HEK293 (cell line): Measurements from ENCODE around the gene DGUOK.

Experiments
- CTCF ChIA-PET: fragments of 350-600 bp; formaldehyde crosslinking; extraction: SDS; loops from one replicate; lab custom pipeline; 2021; ENCODE audit warnings: antibody characterized with exemption; lab: Yijun Ruan, JAX
- POLR2A ChIA-PET: fragments of 300-600 bp; formaldehyde crosslinking; extraction: SDS; loops from one replicate; lab custom pipeline; 2020; ENCODE audit warnings: antibody characterized with exemption, inconsistent platforms; lab: Yijun Ruan, JAX
- H3K27ac ChIP-seq: fragments of 200-500 bp; sonication (Bioruptor generic); 2 replicates; pipeline ENCODE4 v1.5.1; 2014; ENCODE audit warnings: low read depth, low read length, control low read depth, inconsistent platforms; ENCODE audit errors: extremely low read depth
- H3K36me3 ChIP-seq, 2 experiments: fragments of 200-500 bp in 1 of 2; sonication (Bioruptor generic) in 1 of 2; 1 replicate in 1 of 2; 2 replicates in 1 of 2; pipeline ENCODE4 v1.5.1; 2014 to 2017; ENCODE audit warnings: inconsistent platforms in 2 of 2, low read length in 2 of 2; ENCODE audit not compliant: control insufficient read depth in 2 of 2, insufficient read depth in 1 of 2
- H3K4me1 ChIP-seq: fragments of 200-500 bp; sonication (Bioruptor generic); 2 replicates; pipeline ENCODE4 v1.5.1; 2014; ENCODE audit warnings: mild to moderate bottlenecking, low read length, inconsistent platforms; ENCODE audit not compliant: control insufficient read depth, insufficient read depth
- H3K4me3 ChIP-seq: 2 replicates; pipeline ENCODE4 v1.5.1; 2011; ENCODE audit warnings: low read depth, mild to moderate bottlenecking, control low read depth, low read length, moderate library complexity
- H3K9me3 ChIP-seq: fragments of 200-500 bp; sonication (Bioruptor generic); 2 replicates; pipeline ENCODE4 v1.5.1; 2014; ENCODE audit warnings: low read depth, low read length, inconsistent platforms; ENCODE audit not compliant: control insufficient read depth, insufficient read depth
- EGR2 ChIP-seq: fragments of 450-650 bp; formaldehyde crosslinking; IDR thresholded peaks from 2 replicates; pipeline ENCODE4 v1.5.1; 2016; ENCODE audit warnings: low read depth, missing biosample characterization, missing genetic modification characterization
- KLF1 ChIP-seq: fragments of 450-650 bp; formaldehyde crosslinking; IDR thresholded peaks from 2 replicates; pipeline ENCODE4 v1.5.1; 2016; ENCODE audit warnings: missing biosample characterization, missing genetic modification characterization
- MYNN ChIP-seq: fragments of 450-650 bp; formaldehyde crosslinking; IDR thresholded peaks from 2 replicates; pipeline ENCODE4 v1.5.1; 2016; ENCODE audit warnings: missing biosample characterization, missing genetic modification characterization, borderline replicate concordance
- MZF1 ChIP-seq: fragments of 450-650 bp; formaldehyde crosslinking; IDR thresholded peaks from 2 replicates; pipeline ENCODE4 v1.5.1; 2017; ENCODE audit warnings: missing biosample characterization, missing genetic modification characterization, borderline replicate concordance
- PRDM10 ChIP-seq: fragments of 450-650 bp; formaldehyde crosslinking; IDR thresholded peaks from 2 replicates; pipeline ENCODE4 v1.5.1; 2016; ENCODE audit warnings: missing biosample characterization, missing genetic modification characterization
- RBAK ChIP-seq: fragments of 450-650 bp; formaldehyde crosslinking; IDR thresholded peaks from 2 replicates; pipeline ENCODE4 v1.5.1; 2016; ENCODE audit warnings: missing biosample characterization, missing genetic modification characterization
- WT1 ChIP-seq: fragments of 450-650 bp; formaldehyde crosslinking; IDR thresholded peaks from 2 replicates; pipeline ENCODE4 v1.5.1; 2016; ENCODE audit warnings: missing biosample characterization, missing genetic modification characterization
- YY2 ChIP-seq: fragments of 450-650 bp; formaldehyde crosslinking; IDR thresholded peaks from 2 replicates; pipeline ENCODE4 v1.5.1; 2016; ENCODE audit warnings: missing biosample characterization, missing genetic modification characterization
- ZBTB8A ChIP-seq: fragments of 450-650 bp; formaldehyde crosslinking; IDR thresholded peaks from 2 replicates; pipeline ENCODE4 v1.5.1; 2016; ENCODE audit warnings: missing biosample characterization, missing genetic modification characterization
- ZFHX2 ChIP-seq: fragments of 450-650 bp; formaldehyde crosslinking; conservative IDR thresholded peaks from 2 replicates; pipeline ENCODE4 v1.5.1; 2016; ENCODE audit warnings: missing biosample characterization, missing genetic modification characterization
- ZNF23 ChIP-seq: fragments of 450-650 bp; formaldehyde crosslinking; IDR thresholded peaks from 2 replicates; pipeline ENCODE4 v1.5.1; 2016; ENCODE audit warnings: missing biosample characterization, missing genetic modification characterization, borderline replicate concordance
- ZNF366 ChIP-seq: fragments of 450-650 bp; formaldehyde crosslinking; conservative IDR thresholded peaks from 2 replicates; pipeline ENCODE4 v1.5.1; 2016; ENCODE audit warnings: missing biosample characterization, missing genetic modification characterization
- ZNF585B ChIP-seq: fragments of 450-650 bp; formaldehyde crosslinking; IDR thresholded peaks from 2 replicates; pipeline ENCODE4 v1.5.1; 2016; ENCODE audit warnings: missing biosample characterization, missing genetic modification characterization
- ZNF600 ChIP-seq: fragments of 450-650 bp; formaldehyde crosslinking; IDR thresholded peaks from 2 replicates; pipeline ENCODE4 v1.5.1; 2016; ENCODE audit warnings: missing biosample characterization, missing genetic modification characterization
- ZNF645 ChIP-seq: fragments of 450-650 bp; formaldehyde crosslinking; IDR thresholded peaks from 2 replicates; pipeline ENCODE4; 2016; ENCODE audit warnings: missing biosample characterization, missing genetic modification characterization
- ZNF777 ChIP-seq: fragments of 450-650 bp; formaldehyde crosslinking; IDR thresholded peaks from 2 replicates; pipeline ENCODE4 v1.5.1; 2017; ENCODE audit warnings: missing biosample characterization, missing genetic modification characterization, borderline replicate concordance
- ZSCAN23 ChIP-seq: fragments of 450-650 bp; formaldehyde crosslinking; IDR thresholded peaks from 2 replicates; pipeline ENCODE4 v1.5.1; 2016; ENCODE audit warnings: missing biosample characterization, missing genetic modification characterization

The DGUOK gene

DNA sequence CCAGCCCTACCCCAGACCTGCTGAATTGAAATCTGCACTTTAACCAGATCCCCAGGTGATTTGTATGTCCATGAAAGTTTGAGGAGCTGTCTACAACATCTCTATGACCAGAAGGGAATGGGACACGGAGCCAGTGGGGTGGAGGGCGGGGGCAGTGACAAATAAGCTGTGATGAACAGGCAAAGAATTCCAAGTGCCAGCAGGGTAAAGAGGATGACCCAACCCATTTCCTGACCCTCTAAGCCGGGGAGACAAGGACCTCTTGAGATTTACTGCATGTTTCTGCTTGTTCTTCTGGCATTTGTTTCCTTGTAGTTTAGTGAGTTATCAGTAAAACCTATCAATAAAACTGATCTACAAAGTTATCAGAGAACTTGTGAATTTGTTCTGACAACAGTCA, 66.7 kb downstream of the DGUOK start (continued):
- TF ChIP-seq ZSCAN23 (tag by site-specific recombination) = no peak
- no peak for TF ChIP-seq YY2 (tag by site-specific recombination)
- TF ChIP-seq MYNN (tag by site-specific recombination) = no peak

DNA sequence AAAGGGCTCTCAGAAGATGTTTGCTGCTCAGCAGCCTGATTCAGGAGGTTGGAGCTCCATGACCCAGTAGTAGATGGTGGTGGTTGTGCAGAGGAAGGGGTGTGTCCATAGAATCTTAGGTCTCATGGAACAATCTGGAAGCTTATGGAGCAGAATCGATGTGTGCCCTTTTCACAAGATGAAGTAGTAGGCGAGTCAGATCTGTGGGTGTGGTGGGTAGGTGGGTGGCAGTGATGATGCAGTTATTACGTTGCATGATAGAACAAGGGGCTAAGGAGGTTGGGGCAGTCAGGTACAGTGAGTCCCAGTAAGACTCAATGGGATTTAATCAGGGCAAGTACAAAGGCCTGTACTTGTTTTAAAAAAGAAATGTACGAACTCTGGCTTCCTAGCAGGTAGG, 67.1 kb downstream of the DGUOK start:
- ChIA-PET POLR2A (interaction anchor here (0.9 kb wide), 1 partner anchor 8 kb away, joined by 3 read pairs; no protein-coding TSS in a partner anchor), CTCF (no interaction called here)
- no peaks in the 10 kb centered on the region for H3K9me3 ChIP-seq
- no peak overlapping the region for H3K27ac ChIP-seq
- H3K4me1 ChIP-seq = no peaks in the 10 kb centered on the region
- no peak overlapping the region for H3K4me3 ChIP-seq
- TF ChIP-seq ZFHX2 (tag by site-specific recombination) (peak; percentile 85), EGR2 (peak; percentile 77), ZNF600 (tag by site-specific recombination) (no peak)
- TF ChIP-seq, all 188 proteins: peak for 2
- peaks cover 4 to 17% of the 10 kb centered on the region in 2 experiments; a peak in 2 of 3 replicates for H3K36me3 ChIP-seq

- TF ChIP-seq ZNF366 (tag by site-specific recombination) (no peak), PRDM10 (tag by site-specific recombination) (peak; percentile 88), KLF1 (no peak), ZNF585B (tag by site-specific recombination) (no peak), RBAK (tag by site-specific recombination) (no peak), ZBTB8A (tag by site-specific recombination) (no peak)
- ChIA-PET POLR2A (interaction anchor here (0.9 kb wide), 1 partner anchor 8 kb away, joined by 3 read pairs; no protein-coding TSS in a partner anchor), CTCF (no interaction called here)
- no peaks in the 10 kb centered on the region for H3K4me1 ChIP-seq
- no peaks in the 10 kb centered on the region for H3K9me3 ChIP-seq
- H3K36me3 ChIP-seq = peaks cover 4 to 13% of the 10 kb centered on the region in 2 experiments; a peak in 2 of 3 replicates
- no peak overlapping the region for H3K4me3 ChIP-seq
- H3K27ac ChIP-seq = no peak overlapping the region
Observed at GRCh38 chr2:73994178-73994831, 67.6 kb downstream of the DGUOK start.

DNA sequence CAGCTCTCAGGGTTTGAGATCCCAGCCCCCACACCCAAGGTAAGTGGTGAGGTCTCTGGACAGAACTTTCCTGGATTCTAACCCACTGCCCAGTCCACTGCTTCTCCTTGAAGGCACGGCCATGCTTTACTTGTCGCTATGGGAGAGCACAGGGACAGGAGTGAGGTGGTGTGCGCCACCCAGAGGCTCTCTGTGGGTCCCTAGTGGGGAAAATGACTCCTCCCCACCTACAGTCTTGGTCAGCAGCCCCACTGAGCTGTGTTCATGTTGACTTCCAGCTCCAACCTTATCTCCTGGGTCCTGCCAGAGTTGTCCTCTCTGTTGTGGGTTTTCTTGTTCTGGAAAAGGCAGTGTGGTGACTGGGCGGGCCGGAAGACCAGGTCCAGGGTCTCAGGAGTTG, 69.1 kb downstream of the DGUOK start:
- Histone ChIP-seq H3K36me3 (peaks cover 0 to 4% of the 10 kb centered on the region in 2 experiments; a peak in 2 of 3 replicates), H3K4me1 (peaks cover 13% of the 10 kb centered on the region), H3K27ac (no peak overlapping the region), H3K4me3 (no peak overlapping the region), H3K9me3 (no peaks in the 10 kb centered on the region)
- TF ChIP-seq ZNF23 (tag by site-specific recombination) (no peak), MZF1 (tag by site-specific recombination) (no peak), WT1 (tag by site-specific recombination) (no peak), YY2 (tag by site-specific recombination) (no peak), ZNF645 (no peak), ZNF777 (tag by site-specific recombination) (no peak)
- CTCF ChIA-PET = interaction anchor here (0.6 to 0.7 kb wide), 2 partner anchors 8 to 133 kb away, joined by 3 to 4 read pairs; no protein-coding TSS in a partner anchor
- POLR2A ChIA-PET = no interaction called here
